OCI-LY1 (cell line): Measurements from ENCODE around the gene SSBP3.

Source experiments
- H2AFZ ChIP-seq: fragments of 200-600 bp; sonication (generic), shearing (Covaris generic); 2 replicates; pipeline ENCODE4 v1.6.0; 2014; ENCODE audit warnings: antibody characterized with exemption, mild to moderate bottlenecking, low read length
- H3F3A ChIP-seq: fragments of 200-600 bp; sonication (generic), shearing (Covaris generic); 2 replicates; pipeline ENCODE4 v1.6.0; 2014; ENCODE audit warnings: mild to moderate bottlenecking, antibody characterized with exemption, low read length, moderate library complexity; ENCODE audit not compliant: insufficient read depth
- H3K27ac ChIP-seq: fragments of 200-600 bp; sonication (generic); 2 replicates; pipeline ENCODE4 v1.5.1; 2014; ENCODE audit warnings: low read length, mixed run types, mild to moderate bottlenecking, low read depth; ENCODE audit not compliant: poor library complexity, severe bottlenecking
- H3K27me3 ChIP-seq: fragments of 200-600 bp; sonication (generic); 2 replicates; pipeline ENCODE4 v1.6.0; 2014; ENCODE audit warnings: antibody characterized with exemption, mild to moderate bottlenecking, low read length, moderate library complexity; ENCODE audit not compliant: insufficient read depth
- H3K36me3 ChIP-seq: fragments of 200-600 bp; sonication (generic); 2 replicates; pipeline ENCODE4 v1.6.1; 2014; ENCODE audit warnings: mild to moderate bottlenecking, antibody characterized with exemption, low read length, moderate library complexity, mixed read lengths; ENCODE audit not compliant: insufficient read depth
- H3K4me1 ChIP-seq: fragments of 200-600 bp; sonication (generic); 2 replicates; pipeline ENCODE4 v1.5.1; 2014; ENCODE audit warnings: mild to moderate bottlenecking, low read length, moderate library complexity; ENCODE audit not compliant: insufficient read depth, severe bottlenecking
- H3K4me2 ChIP-seq: fragments of 200-600 bp; sonication (generic), shearing (Covaris generic); 2 replicates; pipeline ENCODE4 v1.6.1; 2014; ENCODE audit warnings: low read length
- H3K4me3 ChIP-seq: fragments of 200-600 bp; sonication (generic); 2 replicates; pipeline ENCODE4 v1.5.1; 2014; ENCODE audit warnings: low read length, low read depth, mild to moderate bottlenecking, mixed read lengths; ENCODE audit not compliant: poor library complexity, severe bottlenecking
- H3K79me2 ChIP-seq: fragments of 200-600 bp; shearing (Covaris generic); 2 replicates; pipeline ENCODE4 v1.6.1; 2016; ENCODE audit warnings: mixed run types, low read length, mixed read lengths; ENCODE audit not compliant: insufficient read depth
- H3K9ac ChIP-seq: fragments of 200-600 bp; sonication (generic), shearing (Covaris generic); 2 replicates; pipeline ENCODE4 v1.6.1; 2014; ENCODE audit warnings: mild to moderate bottlenecking, low read length, mixed read lengths
- H3K9me2 ChIP-seq: fragments of 200-600 bp; sonication (generic), shearing (Covaris generic); 2 replicates; pipeline ENCODE4 v1.6.1; 2014; ENCODE audit warnings: low read depth, mild to moderate bottlenecking, low read length, mixed read lengths
- H3K9me3 ChIP-seq: fragments of 200-600 bp; shearing (Covaris generic); 2 replicates; pipeline ENCODE4 v1.6.1; 2014; ENCODE audit warnings: low read length, mixed read lengths
- H4K20me1 ChIP-seq: fragments of 200-600 bp; sonication (generic), shearing (Covaris generic); 2 replicates; pipeline ENCODE4 v1.6.0; 2016; ENCODE audit warnings: mild to moderate bottlenecking, low read length; ENCODE audit not compliant: insufficient read depth
- EZH2 ChIP-seq: fragments of 200-600 bp; sonication (generic), shearing (Covaris generic); IDR thresholded peaks from 2 replicates; pipeline ENCODE4 v1.8.0; 2017; ENCODE audit warnings: borderline replicate concordance, mixed run types, mild to moderate bottlenecking, antibody characterized with exemption, low read length, moderate library complexity, mixed read lengths
- TF ChIP-seq, protein P1 (sequence below): fragments of 200-600 bp; sonication (generic), shearing (Covaris generic); IDR thresholded peaks from 2 replicates; pipeline ENCODE4 v1.5.1; 2017; ENCODE audit warnings: mild to moderate bottlenecking, antibody characterized with exemption, low read length, moderate library complexity, mixed read lengths

Gene SSBP3

DNA sequence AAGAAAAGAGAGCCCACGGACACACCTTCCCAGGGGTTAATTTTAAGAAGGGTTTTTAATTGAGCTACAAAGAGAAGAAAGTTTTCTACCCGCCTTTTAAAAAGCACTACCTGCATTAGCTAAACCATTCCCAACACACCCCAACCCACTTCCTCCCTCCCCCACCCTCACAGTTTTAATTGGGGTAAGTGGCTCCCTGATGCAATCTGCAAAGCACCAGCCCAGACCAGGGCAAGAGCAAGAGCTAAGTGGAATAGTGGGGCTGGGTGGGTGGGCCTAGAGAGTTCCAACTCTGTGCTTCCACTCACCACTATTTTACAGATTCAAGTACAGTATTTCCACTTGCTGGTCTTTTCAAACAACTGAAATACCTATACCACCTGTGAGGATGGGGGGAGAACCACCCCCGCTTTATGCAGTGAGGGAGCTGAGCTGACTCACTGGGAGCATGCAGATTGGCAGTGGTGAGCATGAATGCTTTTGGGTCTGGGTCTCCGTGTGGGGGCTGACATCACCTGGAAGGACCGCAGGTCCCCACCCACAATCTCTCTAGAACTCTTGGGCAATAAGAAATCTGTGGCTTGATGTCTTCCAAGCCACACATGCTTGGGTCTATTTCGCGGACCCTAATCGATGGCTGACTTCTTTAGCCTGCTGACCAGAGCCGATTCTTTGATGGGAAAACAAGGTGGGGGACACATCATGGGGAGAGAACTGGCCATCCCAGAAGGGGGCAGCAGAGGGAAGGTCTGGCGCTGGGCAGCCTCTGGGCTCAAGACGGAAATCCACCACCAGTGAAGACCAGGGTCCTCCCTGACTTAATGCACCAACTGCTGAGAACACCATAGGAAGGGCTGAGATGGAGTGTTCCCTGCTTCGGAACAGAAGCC is 95.5 kb downstream of the SSBP3 start:
- Histone ChIP-seq H3K4me1 (no peaks in the 10 kb centered on the region), H3F3A (no peaks in the 10 kb centered on the region), H3K9ac (no peak overlapping the region), H3K27ac (no peak overlapping the region), H2AFZ (no peak overlapping the region), H3K27me3 (no peaks in the 10 kb centered on the region), H4K20me1 (no peaks in the 10 kb centered on the region), H3K79me2 (no peaks in the 10 kb centered on the region), H3K4me3 (no peak overlapping the region), H3K36me3 (no peaks in the 10 kb centered on the region; the same call in 1 of the 2 replicates), H3K9me3 (no peaks in the 10 kb centered on the region), H3K4me2 (no peak overlapping the region), H3K9me2 (no peaks in the 10 kb centered on the region)
- TF ChIP-seq EZH2: no peak
- TF ChIP-seq, protein P1, sequence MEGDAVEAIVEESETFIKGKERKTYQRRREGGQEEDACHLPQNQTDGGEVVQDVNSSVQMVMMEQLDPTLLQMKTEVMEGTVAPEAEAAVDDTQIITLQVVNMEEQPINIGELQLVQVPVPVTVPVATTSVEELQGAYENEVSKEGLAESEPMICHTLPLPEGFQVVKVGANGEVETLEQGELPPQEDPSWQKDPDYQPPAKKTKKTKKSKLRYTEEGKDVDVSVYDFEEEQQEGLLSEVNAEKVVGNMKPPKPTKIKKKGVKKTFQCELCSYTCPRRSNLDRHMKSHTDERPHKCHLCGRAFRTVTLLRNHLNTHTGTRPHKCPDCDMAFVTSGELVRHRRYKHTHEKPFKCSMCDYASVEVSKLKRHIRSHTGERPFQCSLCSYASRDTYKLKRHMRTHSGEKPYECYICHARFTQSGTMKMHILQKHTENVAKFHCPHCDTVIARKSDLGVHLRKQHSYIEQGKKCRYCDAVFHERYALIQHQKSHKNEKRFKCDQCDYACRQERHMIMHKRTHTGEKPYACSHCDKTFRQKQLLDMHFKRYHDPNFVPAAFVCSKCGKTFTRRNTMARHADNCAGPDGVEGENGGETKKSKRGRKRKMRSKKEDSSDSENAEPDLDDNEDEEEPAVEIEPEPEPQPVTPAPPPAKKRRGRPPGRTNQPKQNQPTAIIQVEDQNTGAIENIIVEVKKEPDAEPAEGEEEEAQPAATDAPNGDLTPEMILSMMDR: peak; percentile 40; the same call in 1 of the 2 replicates

DNA sequence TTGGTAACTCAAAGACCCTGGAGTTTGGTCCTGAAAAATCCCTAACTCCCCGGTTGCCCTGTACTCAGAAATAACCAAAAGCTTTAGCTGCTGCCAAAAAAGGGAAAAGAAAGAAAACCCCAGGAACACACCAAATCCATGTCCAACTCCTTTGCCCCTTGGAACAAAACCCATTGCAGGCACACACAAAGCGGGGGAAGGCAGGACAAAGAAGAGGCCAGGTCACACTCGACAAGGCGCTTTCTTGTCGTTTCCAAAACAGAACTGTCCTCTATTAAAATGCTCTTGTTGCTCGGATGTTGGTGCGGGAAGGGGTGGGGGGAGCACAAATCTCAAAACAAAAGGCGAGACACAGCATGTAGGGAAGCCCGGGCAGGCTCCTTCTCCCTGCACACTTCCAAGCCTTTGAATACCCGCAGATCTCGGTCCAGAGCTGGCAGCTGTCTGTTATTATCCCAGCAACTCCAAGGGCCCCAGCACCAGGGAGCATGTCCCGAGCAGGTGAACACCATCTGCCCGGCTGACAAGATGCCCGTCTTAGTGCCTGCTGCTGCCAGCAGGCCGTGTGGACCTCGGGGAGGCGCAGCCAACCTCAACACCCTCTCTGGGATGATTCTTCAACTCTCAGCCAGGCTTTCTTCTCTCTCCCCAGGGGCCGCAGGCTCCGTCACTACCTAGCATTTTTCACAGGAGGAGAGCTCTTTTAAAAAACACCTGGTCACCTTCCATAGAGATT is 96.4 kb downstream of the SSBP3 start:
- no peak for TF ChIP-seq EZH2
- TF ChIP-seq, protein P1: no peak
- H3K36me3 ChIP-seq: no peaks in the 10 kb centered on the region; the same call in 1 of the 2 replicates
- H3K9me3 ChIP-seq: no peaks in the 10 kb centered on the region
- no peaks in the 10 kb centered on the region for H4K20me1 ChIP-seq
- no peak overlapping the region for H3K4me3 ChIP-seq
- no peaks in the 10 kb centered on the region for H3F3A ChIP-seq
- H3K27ac ChIP-seq: no peak overlapping the region
- H3K4me2 ChIP-seq: no peak overlapping the region
- H3K9me2 ChIP-seq: no peaks in the 10 kb centered on the region
- H3K27me3 ChIP-seq: no peaks in the 10 kb centered on the region
- H3K4me1 ChIP-seq: no peaks in the 10 kb centered on the region
- H3K9ac ChIP-seq: no peak overlapping the region
- no peak overlapping the region for H2AFZ ChIP-seq
- no peaks in the 10 kb centered on the region for H3K79me2 ChIP-seq

DNA sequence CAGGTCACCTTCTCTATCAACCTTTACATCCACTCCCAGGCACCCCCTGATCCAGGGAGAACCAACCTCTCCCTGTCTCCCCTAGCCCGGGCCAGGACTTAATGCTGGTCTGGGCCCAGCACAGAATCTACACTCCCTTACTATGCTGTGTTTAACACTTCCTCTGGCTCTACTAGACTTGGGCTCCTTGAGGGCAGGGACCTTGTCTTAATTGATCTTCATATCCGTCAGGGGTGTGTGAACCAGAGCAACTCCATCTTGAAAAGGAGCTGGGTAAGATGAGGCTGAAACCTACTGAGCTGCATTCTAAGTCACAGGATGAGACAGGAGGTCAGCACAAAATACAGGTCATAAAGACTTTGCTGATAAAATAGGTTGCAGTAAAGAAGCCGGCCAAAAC is 98.9 kb downstream of the SSBP3 start:
- H3K79me2 ChIP-seq: no peaks in the 10 kb centered on the region
- no peaks in the 10 kb centered on the region for H3K4me1 ChIP-seq
- H3K27me3 ChIP-seq: no peaks in the 10 kb centered on the region

More for the DNA sequence above, 98.9 kb downstream of the SSBP3 start:
- H3K4me3 ChIP-seq: no peak overlapping the region
- no peaks in the 10 kb centered on the region for H3F3A ChIP-seq
- no peaks in the 10 kb centered on the region for H3K36me3 ChIP-seq
- H3K4me2 ChIP-seq: no peak overlapping the region
- TF ChIP-seq EZH2: no peak
- TF ChIP-seq, protein P1: no peak
- H3K9me3 ChIP-seq: no peaks in the 10 kb centered on the region
- H3K9ac ChIP-seq: no peak overlapping the region
- H3K27ac ChIP-seq: no peak overlapping the region
- no peaks in the 10 kb centered on the region for H3K9me2 ChIP-seq
- peaks cover 2% of the 10 kb centered on the region; the same call in 1 of the 2 replicates for H4K20me1 ChIP-seq
- H2AFZ ChIP-seq: no peak overlapping the region
